ENCODE results near the gene KRT79. TPM values are rescaled to one million over a fixed set of nuclear protein-coding genes. Genes with fewer than 3 reads are reported as not detected.

KRT79 gene
- polyA plus RNA-seq, 1 experiment, result 0.04 TPM

GRCh38 chr12:52811191-52812072, 22.7 kb downstream of the KRT79 start:
- DNase-seq (ENCODE audit: low read depth, low spot score), result no peak
- Histone ChIP-seq H3K9me3 (ENCODE audit: control insufficient read depth, insufficient read depth, low read length) (no peaks in the 10 kb centered on the region), H3K27me3 (ENCODE audit: control insufficient read depth, insufficient read depth, low read length) (peaks cover 20% of the 10 kb centered on the region), H3K4me3 (ENCODE audit: low read depth, low read length) (no peak overlapping the region), H3K27ac (ENCODE audit: low read depth, low read length) (no peak overlapping the region)
- ChIA-PET POLR2A (no interaction called here), CTCF (no interaction called here)
- TF ChIP-seq CTCF (IDR thresholded peaks at IDR 0.05; ENCODE audit: low read depth, low read length), result no peak

- peaks cover 20% of the 10 kb centered on the region for H3K27me3 ChIP-seq (ENCODE audit: control insufficient read depth, insufficient read depth, low read length)
- no peak overlapping the region for H3K27ac ChIP-seq (ENCODE audit: low read depth, low read length)
- TF ChIP-seq CTCF (IDR thresholded peaks at IDR 0.05; ENCODE audit: low read depth, low read length), result no peak
- H3K4me3 ChIP-seq (ENCODE audit: low read depth, low read length), result no peak overlapping the region
- CTCF ChIA-PET, result no interaction called here
- POLR2A ChIA-PET, result no interaction called here
- DNase-seq (ENCODE audit: low read depth, low spot score), result no peak
- no peaks in the 10 kb centered on the region for H3K9me3 ChIP-seq (ENCODE audit: control insufficient read depth, insufficient read depth, low read length)
Measured at GRCh38 chr12:52810554-52810953, 23.6 kb downstream of the KRT79 start.

GRCh38 chr12:52809166-52809565, 24.9 kb downstream of the KRT79 start:
- no peak overlapping the region for H3K4me3 ChIP-seq (ENCODE audit: low read depth, low read length)
- H3K9me3 ChIP-seq (ENCODE audit: control insufficient read depth, insufficient read depth, low read length), result no peaks in the 10 kb centered on the region
- no peak for TF ChIP-seq CTCF (IDR thresholded peaks at IDR 0.05; ENCODE audit: low read depth, low read length)
- CTCF ChIA-PET, result no interaction called here
- POLR2A ChIA-PET, result no interaction called here
- no peak for DNase-seq (ENCODE audit: low read depth, low spot score)
- H3K27ac ChIP-seq (ENCODE audit: low read depth, low read length), result no peak overlapping the region
- peaks cover 18% of the 10 kb centered on the region for H3K27me3 ChIP-seq (ENCODE audit: control insufficient read depth, insufficient read depth, low read length)

- no peak for TF ChIP-seq CTCF (IDR thresholded peaks at IDR 0.05; ENCODE audit: low read depth, low read length)
- Histone ChIP-seq H3K4me3 (ENCODE audit: low read depth, low read length) (no peak overlapping the region), H3K27ac (ENCODE audit: low read depth, low read length) (no peak overlapping the region), H3K9me3 (ENCODE audit: control insufficient read depth, insufficient read depth, low read length) (no peaks in the 10 kb centered on the region), H3K27me3 (ENCODE audit: control insufficient read depth, insufficient read depth, low read length) (peaks cover 15% of the 10 kb centered on the region)
- DNase-seq (ENCODE audit: low read depth, low spot score), result no peak
- CTCF ChIA-PET, result no interaction called here
- POLR2A ChIA-PET, result no interaction called here
Measured at GRCh38 chr12:52808573-52809160, 25.4 kb downstream of the KRT79 start.
